Activated CD8-positive, alpha-beta memory T cell treated with anti-CD3 and anti-CD28 coated beads for 36 hours (primary cell): ENCODE results near the gene PLA2G5. TPM values are rescaled to one million over a fixed set of nuclear protein-coding genes. Genes with fewer than 3 reads are reported as not detected.
"Not testable (repeated sequence)": the region's sequence is repeated elsewhere in the genome, so short reads cannot be mapped to it uniquely, and the experiment has no call there.

ENCODE experiments used
- CTCF ChIA-PET: fragments of 350-600 bp; sonication (Branson Sonifier 250); formaldehyde crosslinking; loops from one replicate; lab custom pipeline; 2021; ENCODE audit warnings: antibody characterized with exemption; lab: Charles Lee
- POLR2A ChIA-PET: fragments of 350-600 bp; sonication (Branson Sonifier 250); formaldehyde crosslinking; loops from one replicate; lab custom pipeline; 2021; ENCODE audit warnings: antibody characterized with exemption; lab: Charles Lee
- total RNA-seq, 2 experiments: library from RNA; stranded (reverse); gene quantifications; one replicate each; pipeline ENCODE4 v1.2.3, GENCODE V29; 2021

PLA2G5 gene
- total RNA-seq, result not detected

GRCh38 chr1:20069874-20070273 is at the start of gene PLA2G5:
Gene PLA2G5, plus strand, starts transcription at chr1:20070194. Its CDS starts 14,637 bp downstream, at chr1:20084831.
- POLR2A ChIA-PET, result no interaction called here

GRCh38 chr1:20028125-20028524 is 41.9 kb upstream of the PLA2G5 start:
- ChIA-PET CTCF (no interaction called here), POLR2A (no interaction called here)

More at GRCh38 chr1:20069874-20070273, at the start of gene PLA2G5:
- CTCF ChIA-PET, result no interaction called here

- ChIA-PET POLR2A (no interaction called here), CTCF (no interaction called here)
Measured at GRCh38 chr1:20028726-20029125, 41.3 kb upstream of the PLA2G5 start.

- POLR2A ChIA-PET, result no interaction called here
- CTCF ChIA-PET, result no interaction called here
Measured at GRCh38 chr1:20029178-20029912, 40.6 kb upstream of the PLA2G5 start.

GRCh38 chr1:20030436-20031151 is 39.4 kb upstream of the PLA2G5 start:
- CTCF ChIA-PET, POLR2A ChIA-PET: not testable (repeated sequence)

- CTCF ChIA-PET, result no interaction called here
- POLR2A ChIA-PET, result no interaction called here
Measured at GRCh38 chr1:20031161-20031560, 38.8 kb upstream of the PLA2G5 start.

- POLR2A ChIA-PET, result no interaction called here
- CTCF ChIA-PET, result no interaction called here
Measured at GRCh38 chr1:20031836-20032235, 38.2 kb upstream of the PLA2G5 start.

- POLR2A ChIA-PET, result no interaction called here
- CTCF ChIA-PET, result no interaction called here
Measured at GRCh38 chr1:20032425-20032824, 37.6 kb upstream of the PLA2G5 start.

GRCh38 chr1:20033420-20033819 is 36.6 kb upstream of the PLA2G5 start:
- CTCF ChIA-PET, result no interaction called here
- POLR2A ChIA-PET, result no interaction called here

GRCh38 chr1:20035114-20035513 is 34.9 kb upstream of the PLA2G5 start:
- ChIA-PET CTCF (no interaction called here), POLR2A (no interaction called here)

GRCh38 chr1:20037877-20038276 is 32.1 kb upstream of the PLA2G5 start:
- ChIA-PET POLR2A (interaction anchor here (0.6 kb wide), 1 partner anchor 20 kb away, joined by 5 read pairs; no protein-coding TSS in a partner anchor), CTCF (no interaction called here)

- ChIA-PET CTCF (no interaction called here), POLR2A (no interaction called here)
Measured at GRCh38 chr1:20047096-20047495, 22.9 kb upstream of the PLA2G5 start.

- POLR2A ChIA-PET, result no interaction called here
- CTCF ChIA-PET, result no interaction called here
Measured at GRCh38 chr1:20048563-20048962, 21.4 kb upstream of the PLA2G5 start.

- CTCF ChIA-PET, POLR2A ChIA-PET: not testable (repeated sequence)
Measured at GRCh38 chr1:20049056-20049798, 20.8 kb upstream of the PLA2G5 start.

GRCh38 chr1:20051218-20051829 is 18.7 kb upstream of the PLA2G5 start:
- ChIA-PET POLR2A (no interaction called here), CTCF (no interaction called here)

GRCh38 chr1:20052386-20052785 is 17.6 kb upstream of the PLA2G5 start:
- ChIA-PET CTCF (no interaction called here), POLR2A (no interaction called here)

GRCh38 chr1:20057886-20058420 is 12.0 kb upstream of the PLA2G5 start:
- POLR2A ChIA-PET, result interaction anchor here (0.7 to 1.2 kb wide), 2 partner anchors 20 to 176 kb away, joined by 3 to 5 read pairs; partner anchors contain the start of gene OTUD3
- CTCF ChIA-PET, result no interaction called here

- CTCF ChIA-PET, result no interaction called here
- POLR2A ChIA-PET, result interaction anchor here (1.2 kb wide), 1 partner anchor 177 kb away, joined by 3 read pairs; the partner anchor contains the start of gene OTUD3
Measured at GRCh38 chr1:20058531-20058930, 11.5 kb upstream of the PLA2G5 start.

GRCh38 chr1:20059847-20060246 is 10.1 kb upstream of the PLA2G5 start:
- CTCF ChIA-PET, result no interaction called here
- POLR2A ChIA-PET, result no interaction called here
